Left cardiac atrium (tissue), 4 donors: ENCODE measurements around the gene RNF123. TPM values are rescaled to one million over a fixed set of nuclear protein-coding genes. Genes with fewer than 3 reads are reported as not detected.
A peak's percentile ranks its signal among the peaks of the same experiment; 100 is the strongest.

Source experiments
- ATAC-seq, 2 donors: fragments of 200-7000 bp; cut with Tn5 transposase; one replicate each; pipeline ENCODE4 v1.9.1; 2020; ENCODE audit warnings: mild to moderate bottlenecking in 2 of 2, moderate library complexity in 2 of 2
- DNase-seq: peaks from one replicate; pipeline ENCODE4 v3.0.0-alpha.2; 2020
- intact Hi-C, 2 donors: fragments of 100-400 bp; cut with DNase I; formaldehyde crosslinking; loops; one replicate each; pipeline versions ENCODE4 v1.14.1 to v1.15.1; 2022 to 2023
- total RNA-seq, 2 donors: library from RNA; stranded (reverse); fragmentation: NEBNext Ultra II Directional; extraction: Animal tissue kit (Norgen Biotek cat#: 25700); gene quantifications; one replicate each; pipeline ENCODE4 v1.2.1, GENCODE V29; 2021
- donor health status: DM: no; HTN: yes; CAD: no.
- donor health status: DM: no; HTN: yes; CAD: no; lungs with severe emphysema.
- donor health status: DM: yes; HTN: yes; CAD: no.
- donor health status: Dilated cardiomyopathy.

RNF123 gene
- total RNA-seq, 2 donors from 2014 or later: 39.2 to 44.8 TPM

DNA sequence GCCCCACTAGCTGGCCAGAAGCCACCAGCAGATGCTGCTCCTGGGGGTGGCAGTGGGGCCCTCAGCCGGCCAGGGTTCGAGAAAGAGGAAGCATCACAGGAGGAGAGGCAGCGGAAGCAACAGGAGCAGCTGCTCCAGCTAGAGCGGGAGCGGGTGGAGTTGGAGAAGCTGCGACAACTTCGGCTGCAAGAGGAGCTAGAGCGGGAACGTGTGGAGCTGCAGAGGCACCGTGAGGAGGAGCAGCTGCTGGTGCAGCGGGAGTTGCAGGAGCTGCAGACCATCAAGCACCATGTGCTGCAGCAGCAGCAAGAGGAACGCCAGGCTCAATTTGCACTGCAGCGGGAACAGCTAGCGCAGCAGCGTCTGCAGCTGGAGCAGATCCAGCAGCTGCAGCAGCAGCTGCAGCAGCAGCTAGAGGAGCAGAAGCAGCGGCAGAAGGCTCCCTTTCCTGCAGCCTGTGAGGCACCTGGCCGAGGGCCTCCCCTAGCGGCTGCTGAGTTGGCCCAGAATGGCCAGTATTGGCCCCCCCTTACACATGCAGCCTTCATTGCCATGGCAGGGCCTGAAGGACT, 32.7 kb upstream of the RNF123 start:
- ATAC-seq (no peak), DNase-seq (no peak)

GRCh38 chr3:49657208-49657915, 32.0 kb upstream of the RNF123 start:
- no peak for DNase-seq
- intact Hi-C loops: no loop called here
- ATAC-seq: no peak

More for the DNA sequence above, 32.7 kb upstream of the RNF123 start:
- intact Hi-C loops: no loop called here

- intact Hi-C loops: no loop called here
- no peak for ATAC-seq
- no peak for DNase-seq
Measured at GRCh38 chr3:49658711-49659110, 30.6 kb upstream of the RNF123 start.

DNA sequence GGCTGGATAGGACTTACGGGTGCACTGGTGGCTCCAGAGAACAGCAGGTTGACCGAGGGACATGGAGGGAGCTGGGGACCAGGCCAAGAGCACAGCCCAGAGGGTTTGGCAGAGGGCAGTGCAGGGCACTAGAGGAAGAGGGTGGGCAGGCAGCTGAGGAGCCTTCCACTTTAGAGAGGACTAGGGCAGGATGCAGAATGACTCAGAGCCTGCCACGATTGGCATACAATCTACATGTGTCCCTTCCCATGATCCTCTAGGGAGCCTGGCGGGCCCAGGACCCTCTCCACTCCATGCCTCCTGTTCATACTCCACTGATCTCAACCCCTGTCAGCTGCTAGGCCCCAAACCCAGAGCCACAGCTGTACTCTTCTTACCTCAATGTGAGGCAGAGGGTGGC, 29.6 kb upstream of the RNF123 start:
- intact Hi-C loops: no loop called here
- ATAC-seq (no peak), DNase-seq (no peak)

DNA sequence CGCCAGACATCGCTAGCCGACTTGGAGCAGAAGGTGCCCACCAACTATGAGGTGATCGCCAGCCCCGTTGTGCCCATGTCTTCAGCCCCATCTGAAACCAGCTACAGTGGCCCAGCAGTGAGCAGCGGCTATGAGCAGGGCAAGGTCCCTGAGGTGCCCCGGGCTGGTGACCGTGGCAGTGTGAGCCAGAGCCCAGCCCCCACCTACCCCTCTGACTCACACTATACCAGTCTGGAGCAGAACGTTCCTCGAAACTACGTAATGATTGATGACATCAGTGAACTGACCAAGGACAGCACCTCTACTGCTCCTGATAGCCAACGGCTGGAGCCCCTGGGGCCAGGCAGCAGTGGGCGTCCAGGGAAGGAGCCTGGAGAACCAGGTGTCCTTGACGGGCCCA, 28.1 kb upstream of the RNF123 start:
- ATAC-seq (no peak), DNase-seq (no peak)
- intact Hi-C loops: no loop called here

DNA sequence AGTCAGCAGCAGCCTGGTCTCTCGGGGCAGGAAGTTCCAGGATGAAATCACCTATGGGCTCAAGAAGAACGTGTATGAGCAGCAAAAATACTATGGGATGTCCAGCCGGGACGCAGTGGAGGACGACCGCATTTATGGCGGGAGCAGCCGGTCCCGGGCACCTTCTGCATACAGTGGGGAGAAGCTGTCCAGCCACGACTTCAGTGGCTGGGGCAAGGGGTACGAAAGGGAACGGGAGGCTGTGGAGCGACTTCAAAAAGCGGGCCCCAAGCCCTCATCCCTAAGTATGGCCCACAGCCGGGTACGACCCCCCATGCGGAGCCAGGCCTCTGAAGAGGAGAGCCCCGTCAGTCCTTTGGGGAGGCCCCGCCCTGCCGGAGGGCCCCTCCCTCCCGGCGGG, 27.3 kb upstream of the RNF123 start:
- no peak for DNase-seq
- ATAC-seq: no peak
- intact Hi-C loops: no loop called here

DNA sequence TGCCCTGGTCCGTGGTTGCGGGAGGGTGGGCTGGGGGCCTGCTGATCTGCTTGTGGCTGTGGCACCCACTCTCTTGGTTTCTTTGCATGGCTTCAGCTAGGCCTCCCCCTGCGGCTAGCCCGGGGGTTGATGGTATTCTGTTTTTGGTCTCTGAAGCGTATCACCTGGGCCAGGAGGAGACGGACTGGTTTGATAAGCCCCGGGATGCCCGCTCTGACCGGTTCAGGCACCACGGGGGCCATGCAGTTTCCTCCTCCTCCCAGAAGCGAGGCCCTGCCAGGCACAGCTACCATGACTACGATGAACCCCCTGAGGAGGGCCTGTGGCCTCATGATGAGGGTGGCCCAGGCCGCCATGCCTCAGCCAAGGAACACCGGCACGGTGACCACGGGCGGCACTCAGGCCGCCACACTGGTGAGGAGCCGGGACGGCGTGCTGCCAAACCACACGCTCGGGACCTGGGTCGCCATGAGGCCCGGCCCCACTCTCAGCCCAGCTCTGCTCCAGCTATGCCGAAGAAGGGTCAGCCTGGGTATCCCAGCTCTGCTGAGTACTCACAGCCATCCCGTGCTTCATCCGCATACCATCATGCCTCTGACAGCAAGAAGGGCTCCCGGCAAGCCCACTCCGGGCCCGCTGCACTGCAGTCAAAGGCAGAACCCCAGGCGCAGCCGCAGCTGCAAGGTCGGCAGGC, 26.5 kb upstream of the RNF123 start:
- ATAC-seq: no peak
- DNase-seq: no peak
- intact Hi-C loops: no loop called here

DNA sequence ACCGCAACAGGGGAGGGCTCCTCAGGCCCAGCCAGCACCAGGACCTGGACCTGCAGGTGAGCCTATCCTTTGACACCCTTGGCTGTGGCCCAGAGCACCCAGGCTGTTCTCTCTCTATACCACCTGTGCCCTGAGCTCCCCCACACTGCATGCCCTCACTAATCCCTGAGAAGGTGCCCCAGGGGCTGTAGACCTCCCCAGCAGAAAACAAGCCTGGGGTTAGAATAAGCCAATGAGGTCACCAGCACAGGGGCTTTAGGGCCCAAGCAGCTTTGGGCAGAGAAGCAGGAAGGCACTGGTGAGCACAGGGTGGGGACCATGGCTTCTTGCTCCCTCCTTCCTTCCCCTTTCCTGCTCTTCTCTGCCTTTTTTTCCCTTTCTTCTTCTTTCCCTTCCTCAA, 25.5 kb upstream of the RNF123 start:
- intact Hi-C loops: no loop called here
- DNase-seq (no peak), ATAC-seq (no peak)

GRCh38 chr3:49664300-49664699, 25.1 kb upstream of the RNF123 start:
- ATAC-seq (no peak), DNase-seq (no peak)
- intact Hi-C loops: no loop called here

GRCh38 chr3:49665822-49666519, 23.4 kb upstream of the RNF123 start:
- ATAC-seq: no peak
- no peak for DNase-seq
- intact Hi-C loops: loop anchor here in 1 of 2 donors (5.0 kb wide), 1 partner anchor 124 kb away; no protein-coding TSS in a partner anchor

- no peak for DNase-seq
- ATAC-seq: no peak
- intact Hi-C loops: loop anchor here in 1 of 2 donors (5.0 kb wide), 1 partner anchor 124 kb away; no protein-coding TSS in a partner anchor
Measured at GRCh38 chr3:49666592-49666991, 22.8 kb upstream of the RNF123 start.

DNA sequence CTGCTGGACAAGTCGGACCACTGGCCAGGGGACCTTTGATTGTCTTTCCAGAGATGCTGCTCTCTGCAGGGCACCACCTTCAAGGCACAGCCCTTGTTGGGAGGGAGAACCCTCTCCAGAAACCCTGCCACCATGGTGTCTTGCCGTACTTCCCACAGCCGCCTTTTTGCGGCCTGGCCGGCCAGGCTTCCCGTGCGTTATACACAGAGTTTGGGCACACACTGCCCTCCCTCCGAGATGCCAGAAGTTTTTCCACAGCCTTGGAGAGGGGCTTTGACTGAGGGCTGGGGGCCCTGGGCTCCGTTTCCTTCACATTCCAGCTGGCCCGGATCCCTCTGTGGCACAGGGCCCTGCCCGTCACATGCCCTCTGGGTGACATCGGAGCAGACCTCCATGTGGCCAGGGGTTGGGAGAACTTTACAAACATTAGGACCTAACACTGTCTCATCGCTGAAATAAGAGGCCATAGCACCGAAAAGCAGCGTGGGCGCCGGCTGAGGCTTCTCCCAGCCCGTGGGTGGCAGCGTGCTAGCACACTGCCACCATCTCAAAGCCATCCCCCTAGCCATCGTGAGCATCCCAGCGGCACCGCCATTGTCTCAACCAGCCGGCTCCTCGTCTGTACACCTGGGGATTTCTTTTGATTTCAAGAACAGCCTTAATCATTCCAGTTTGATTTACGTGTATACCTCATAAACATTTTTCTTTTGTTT, 21.5 kb upstream of the RNF123 start:
- intact Hi-C loops: loop anchor here in 1 of 2 donors (5.0 kb wide), 1 partner anchor 126 kb away; no protein-coding TSS in a partner anchor
- ATAC-seq (no peak), DNase-seq (no peak)

DNA sequence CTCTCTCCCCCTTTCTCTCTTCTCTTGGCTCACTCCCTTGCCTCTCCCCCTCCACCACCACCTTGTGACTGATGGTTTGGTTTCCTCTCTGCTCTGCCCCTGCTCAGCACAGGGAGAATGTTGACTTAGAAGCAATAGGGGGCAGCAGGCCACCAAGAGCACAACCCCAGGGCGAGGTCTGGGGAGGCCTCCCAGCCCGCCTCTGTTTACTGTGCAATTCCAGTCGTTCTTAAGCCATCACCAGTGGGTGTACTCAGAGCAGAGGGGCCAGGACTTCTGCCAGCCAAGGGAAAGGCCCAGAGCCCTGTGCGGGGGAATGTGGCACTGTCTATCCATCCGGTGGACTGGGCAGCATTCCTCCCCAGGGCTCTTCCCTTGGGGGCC, 21.0 kb upstream of the RNF123 start:
- DNase-seq (no peak), ATAC-seq (no peak)
- intact Hi-C loops: loop anchor here in 1 of 2 donors (5.0 kb wide), 1 partner anchor 126 kb away; no protein-coding TSS in a partner anchor

- no peak for DNase-seq
Measured at GRCh38 chr3:49668861-49669260, 20.5 kb upstream of the RNF123 start.

DNA sequence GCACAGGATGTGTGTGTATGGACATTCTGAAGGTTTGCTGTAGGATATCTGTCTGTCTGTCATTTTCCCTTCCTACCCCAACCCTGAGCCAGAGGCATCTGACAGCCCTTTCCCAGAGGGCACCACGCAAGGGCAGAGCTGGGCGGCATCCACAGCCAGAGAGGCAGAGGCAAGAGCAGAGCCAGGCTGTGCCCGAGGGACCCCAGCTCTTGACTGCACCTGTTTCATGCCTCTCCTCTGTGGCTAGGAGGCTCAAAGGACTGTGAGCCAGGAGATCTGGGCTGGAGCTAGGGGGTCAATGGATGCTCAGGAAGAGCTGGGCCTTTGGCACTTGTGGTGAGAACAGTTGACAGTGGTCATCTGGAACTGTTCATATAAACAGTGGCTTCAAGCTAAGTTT, 20.0 kb upstream of the RNF123 start:
- DNase-seq: no peak
- no peak for ATAC-seq
- intact Hi-C loops: loop anchor here in 1 of 2 donors (5.0 kb wide), 1 partner anchor 127 kb away; no protein-coding TSS in a partner anchor

More at GRCh38 chr3:49668861-49669260, 20.5 kb upstream of the RNF123 start:
- intact Hi-C loops: loop anchor here in 1 of 2 donors (5.0 kb wide), 1 partner anchor 127 kb away; no protein-coding TSS in a partner anchor
- ATAC-seq: no peak

GRCh38 chr3:49670940-49671290, 18.4 kb upstream of the RNF123 start:
- intact Hi-C loops: loop anchor here in 1 of 2 donors (1.0 kb wide), 1 partner anchor 132 kb away; no protein-coding TSS in a partner anchor
- no peak for DNase-seq
- no peak for ATAC-seq

DNA sequence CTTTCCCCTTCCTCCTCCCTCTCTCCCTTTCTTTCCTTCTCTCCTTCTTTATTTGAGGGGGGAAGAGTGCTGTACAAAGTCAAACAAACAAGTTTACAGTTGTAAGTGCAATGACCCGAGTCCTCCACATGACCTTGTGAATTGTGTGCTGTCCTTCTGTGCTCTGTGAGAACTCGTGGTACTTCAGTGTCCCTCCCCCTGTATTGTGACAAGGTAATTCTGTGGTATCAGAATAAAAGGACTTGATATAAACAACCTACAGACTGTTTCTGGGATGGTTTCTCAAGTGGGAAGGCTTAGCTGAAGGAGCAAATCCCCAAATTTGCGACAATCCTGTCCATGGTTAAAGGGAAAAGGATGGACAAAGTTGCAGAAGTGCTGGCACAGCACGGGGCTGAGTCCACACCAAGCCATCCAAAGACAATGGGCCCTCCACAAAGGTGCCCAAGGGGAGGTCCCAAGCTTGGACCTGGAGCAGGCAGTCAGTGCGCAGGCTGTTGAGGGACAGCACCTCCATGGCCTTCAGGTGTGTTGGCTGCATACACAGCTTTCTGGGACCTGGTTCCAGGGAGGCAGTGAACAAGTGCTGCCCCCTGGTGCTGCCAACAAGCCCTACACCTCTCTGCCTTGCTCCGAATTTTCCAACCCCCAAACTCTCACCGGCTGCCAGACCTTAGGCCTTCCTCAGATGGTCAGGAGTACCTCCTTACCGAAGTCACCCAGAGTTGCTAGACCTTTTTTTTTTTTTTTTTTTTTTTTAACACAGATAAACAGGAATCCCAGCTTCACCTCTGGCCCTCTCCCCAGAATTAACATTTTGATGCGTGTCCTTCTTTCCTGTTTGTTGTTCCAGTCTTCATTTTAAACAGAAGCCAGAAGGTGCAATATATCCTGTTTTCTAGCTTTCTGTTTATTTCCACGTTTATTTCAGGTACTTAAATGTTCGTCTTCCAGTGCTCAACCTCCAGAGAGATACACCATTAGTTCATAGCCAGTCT, 17.8 kb upstream of the RNF123 start:
- DNase-seq (peak; percentile 65), ATAC-seq (peak in 1 of 2 donors; percentile 2)
- intact Hi-C loops: loop anchor here in 1 of 2 donors (1.0 kb wide), 1 partner anchor 132 kb away; no protein-coding TSS in a partner anchor
